Fibroblast of lung (primary cell): ENCODE results near the gene LTBP2.

Experiments
- EZH2 ChIP-seq: IDR thresholded peaks from 2 replicates; pipeline ENCODE4 v1.5.1; 2012; ENCODE audit warnings: low read length, control low read depth, mild to moderate bottlenecking; ENCODE audit errors: missing control alignments
- TF ChIP-seq, protein P1 (sequence below), 2 donors: IDR thresholded peaks in 1 of 2; conservative IDR thresholded peaks in 1 of 2; 1 replicate in 1 of 2; 2 replicates in 1 of 2; pipeline ENCODE4 v1.5.1; 2011 to 2012; ENCODE audit warnings: low read length in 2 of 2, control low read depth in 1 of 2, inconsistent platforms in 1 of 2, low read depth in 1 of 2, mild to moderate bottlenecking in 1 of 2

DNA sequence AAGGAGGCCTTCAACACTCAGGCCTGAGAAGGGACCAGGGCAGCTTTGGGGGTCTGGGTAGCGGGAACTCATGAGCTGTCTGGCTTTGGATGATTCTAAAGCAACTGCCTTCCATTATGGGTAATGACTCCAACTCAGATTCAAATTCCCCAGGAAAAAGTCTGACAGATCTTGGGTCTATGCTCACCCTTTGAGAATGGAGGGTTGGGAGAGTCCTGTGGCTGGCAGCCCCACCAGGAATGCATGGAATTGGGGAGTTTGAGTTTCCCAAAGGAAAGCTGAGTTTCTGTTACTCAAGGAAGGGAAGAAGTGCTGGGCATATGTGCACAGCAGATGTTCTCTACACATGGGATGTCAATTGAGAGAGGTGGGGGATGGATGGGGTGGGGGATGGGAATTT is 22.4 kb upstream of the LTBP2 start:
- TF ChIP-seq, protein P1, sequence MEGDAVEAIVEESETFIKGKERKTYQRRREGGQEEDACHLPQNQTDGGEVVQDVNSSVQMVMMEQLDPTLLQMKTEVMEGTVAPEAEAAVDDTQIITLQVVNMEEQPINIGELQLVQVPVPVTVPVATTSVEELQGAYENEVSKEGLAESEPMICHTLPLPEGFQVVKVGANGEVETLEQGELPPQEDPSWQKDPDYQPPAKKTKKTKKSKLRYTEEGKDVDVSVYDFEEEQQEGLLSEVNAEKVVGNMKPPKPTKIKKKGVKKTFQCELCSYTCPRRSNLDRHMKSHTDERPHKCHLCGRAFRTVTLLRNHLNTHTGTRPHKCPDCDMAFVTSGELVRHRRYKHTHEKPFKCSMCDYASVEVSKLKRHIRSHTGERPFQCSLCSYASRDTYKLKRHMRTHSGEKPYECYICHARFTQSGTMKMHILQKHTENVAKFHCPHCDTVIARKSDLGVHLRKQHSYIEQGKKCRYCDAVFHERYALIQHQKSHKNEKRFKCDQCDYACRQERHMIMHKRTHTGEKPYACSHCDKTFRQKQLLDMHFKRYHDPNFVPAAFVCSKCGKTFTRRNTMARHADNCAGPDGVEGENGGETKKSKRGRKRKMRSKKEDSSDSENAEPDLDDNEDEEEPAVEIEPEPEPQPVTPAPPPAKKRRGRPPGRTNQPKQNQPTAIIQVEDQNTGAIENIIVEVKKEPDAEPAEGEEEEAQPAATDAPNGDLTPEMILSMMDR (conservative IDR thresholded peaks at IDR 0.05 in 1 of 2, IDR thresholded peaks at IDR 0.05 in 1 of 2; ENCODE audit: low read depth in 1 of 2, low read length in 2 of 2) = no peak
- TF ChIP-seq EZH2 = no peak
